Astrocyte of the cerebellum (primary cell): Measurements from ENCODE around the gene LONRF2.
"Not testable (repeated sequence)": the region's sequence is repeated elsewhere in the genome, so short reads cannot be mapped to it uniquely, and the experiment has no call there.

Source experiments
- DNase-seq: peaks from one replicate; pipeline ENCODE4 v3.0.0-alpha.2; 2011; ENCODE audit warnings: low read depth
- H3K4me3 ChIP-seq: 2 replicates; pipeline ENCODE4 v1.5.1; 2011; ENCODE audit warnings: mild to moderate bottlenecking, low read depth, low read length, moderate library complexity
- in situ Hi-C: cut with HindIII; loops from 2 replicates; pipeline ENCODE4 v1.10.0; 2017; ENCODE audit warnings: low sequenced_read_pairs
- TF ChIP-seq, protein P1 (sequence below): IDR thresholded peaks from 2 replicates; pipeline ENCODE4 v1.5.1; 2012; ENCODE audit warnings: low read length, low read depth, moderate library complexity, mild to moderate bottlenecking; ENCODE audit errors: missing control alignments

The LONRF2 gene

DNA sequence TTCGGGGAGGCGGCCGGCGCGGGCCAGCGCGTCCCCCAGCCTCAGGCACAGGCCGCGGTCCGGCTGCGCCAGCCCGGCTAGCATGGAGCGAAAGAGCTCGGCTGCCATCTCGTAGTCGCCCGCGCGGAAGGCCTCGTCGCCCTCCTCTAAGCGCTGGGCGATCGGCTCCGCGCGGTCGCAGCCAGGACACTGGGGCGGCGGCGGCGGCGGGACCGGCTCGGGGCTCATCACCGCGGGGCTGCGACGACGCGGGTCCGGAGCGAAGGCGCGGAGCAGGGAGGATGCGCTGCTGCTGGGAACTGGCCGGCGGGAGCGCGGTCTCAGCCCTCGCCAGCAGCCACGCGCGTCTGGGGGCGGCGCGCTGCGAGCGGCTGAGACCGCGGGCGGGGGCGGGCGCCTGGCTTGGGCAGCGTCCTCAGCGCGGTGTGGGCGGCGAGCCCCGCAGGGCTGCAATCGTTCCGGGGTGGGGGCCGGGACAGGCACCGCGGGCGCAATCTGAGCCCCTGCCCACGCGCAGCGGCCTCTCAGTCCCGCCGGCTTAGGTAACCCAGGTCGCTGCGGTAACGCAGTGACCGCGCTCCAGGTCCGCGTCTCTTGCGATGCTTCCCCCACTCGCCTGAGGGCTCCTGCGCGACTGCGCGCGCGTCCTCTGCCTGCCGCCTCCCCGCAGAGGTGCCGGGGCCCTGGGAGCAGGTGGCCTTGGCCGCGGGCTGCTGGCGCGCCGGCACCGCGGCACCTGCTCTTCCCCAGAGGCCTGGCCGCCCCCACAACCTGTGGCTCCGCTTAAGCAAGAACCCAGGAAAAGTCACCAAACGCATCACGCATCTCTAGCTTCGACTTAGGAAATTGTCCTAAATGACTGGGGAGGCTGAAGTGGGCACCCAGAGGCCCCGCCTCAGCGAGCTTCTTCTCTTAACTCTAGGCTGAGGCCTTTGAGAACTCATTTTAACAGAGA, at the start of gene LONRF2:
Gene LONRF2, minus strand, starts transcription at position 636 of the 955 bp plus-strand sequence. Its CDS starts 408 bp downstream, at position 228.
- TF ChIP-seq, protein P1, sequence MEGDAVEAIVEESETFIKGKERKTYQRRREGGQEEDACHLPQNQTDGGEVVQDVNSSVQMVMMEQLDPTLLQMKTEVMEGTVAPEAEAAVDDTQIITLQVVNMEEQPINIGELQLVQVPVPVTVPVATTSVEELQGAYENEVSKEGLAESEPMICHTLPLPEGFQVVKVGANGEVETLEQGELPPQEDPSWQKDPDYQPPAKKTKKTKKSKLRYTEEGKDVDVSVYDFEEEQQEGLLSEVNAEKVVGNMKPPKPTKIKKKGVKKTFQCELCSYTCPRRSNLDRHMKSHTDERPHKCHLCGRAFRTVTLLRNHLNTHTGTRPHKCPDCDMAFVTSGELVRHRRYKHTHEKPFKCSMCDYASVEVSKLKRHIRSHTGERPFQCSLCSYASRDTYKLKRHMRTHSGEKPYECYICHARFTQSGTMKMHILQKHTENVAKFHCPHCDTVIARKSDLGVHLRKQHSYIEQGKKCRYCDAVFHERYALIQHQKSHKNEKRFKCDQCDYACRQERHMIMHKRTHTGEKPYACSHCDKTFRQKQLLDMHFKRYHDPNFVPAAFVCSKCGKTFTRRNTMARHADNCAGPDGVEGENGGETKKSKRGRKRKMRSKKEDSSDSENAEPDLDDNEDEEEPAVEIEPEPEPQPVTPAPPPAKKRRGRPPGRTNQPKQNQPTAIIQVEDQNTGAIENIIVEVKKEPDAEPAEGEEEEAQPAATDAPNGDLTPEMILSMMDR: no peak
- no peak for DNase-seq
- H3K4me3 ChIP-seq: peak within 1 kb of the TSS; percentile 37
- in situ Hi-C loops: no loop called here

DNA sequence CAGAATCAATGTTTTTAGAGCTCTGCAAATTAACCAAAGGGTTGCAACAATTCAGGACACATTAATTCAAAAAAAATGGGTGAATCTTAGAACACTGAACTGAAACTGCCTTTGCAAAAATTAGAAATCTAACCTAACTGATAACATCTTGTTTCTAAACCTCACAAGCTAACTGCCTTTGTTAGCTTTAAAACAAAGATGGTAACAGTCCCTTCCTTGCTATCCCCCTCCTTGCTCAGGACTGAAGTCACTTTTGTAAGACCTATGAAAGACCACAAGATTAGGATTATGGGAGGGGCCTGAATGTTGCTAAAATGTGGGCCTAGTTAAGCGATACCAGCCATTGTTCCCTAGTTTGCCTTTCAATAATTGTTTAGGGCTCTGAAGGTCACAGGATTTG, 44.9 kb upstream of the LONRF2 start:
- in situ Hi-C loops: no loop called here
- TF ChIP-seq, protein P1: no peak
- no peak overlapping the region for H3K4me3 ChIP-seq
- DNase-seq: no peak

DNA sequence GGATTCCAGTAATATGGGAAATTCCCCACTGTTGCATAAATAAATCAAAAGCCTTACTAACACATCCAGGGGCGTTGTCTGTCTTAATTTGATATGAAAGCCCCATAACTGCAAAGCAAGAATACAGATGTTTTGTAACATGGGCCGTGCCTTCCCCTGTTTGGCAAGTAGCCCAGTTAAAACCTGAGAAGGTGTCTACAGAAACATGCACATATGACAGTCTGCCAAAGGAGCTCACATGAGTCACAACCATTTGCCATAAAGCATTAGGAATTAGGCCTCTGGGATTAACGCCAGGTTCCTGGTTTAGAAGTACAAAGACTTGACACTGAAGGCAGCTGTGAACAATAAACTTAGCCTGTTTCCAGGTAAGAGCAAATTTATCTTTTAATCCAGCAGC, 43.1 kb upstream of the LONRF2 start:
- H3K4me3 ChIP-seq: no peak overlapping the region
- TF ChIP-seq, protein P1: no peak
- peak; percentile 97 for DNase-seq
- in situ Hi-C loops: no loop called here

DNA sequence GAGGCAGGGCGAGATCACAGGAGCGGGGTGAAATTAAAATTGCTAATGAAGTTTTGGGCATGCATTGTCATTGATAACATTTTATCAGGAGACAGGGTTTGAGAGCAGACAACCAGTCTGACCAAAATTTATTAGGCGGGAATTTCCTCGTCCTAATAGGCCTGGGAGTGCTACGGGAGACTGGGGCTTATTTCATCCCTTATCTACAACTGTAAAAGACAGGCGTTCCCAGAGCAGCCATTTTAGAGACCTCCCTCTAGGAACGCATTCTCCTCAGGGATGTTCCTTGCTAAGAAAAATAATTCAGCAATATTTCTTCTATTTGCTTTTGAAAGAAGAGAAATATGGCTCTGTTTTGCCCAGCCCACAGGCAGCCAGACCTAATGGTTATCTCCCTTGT, 40.0 kb upstream of the LONRF2 start:
- H3K4me3 ChIP-seq, in situ Hi-C loops, DNase-seq: not testable (repeated sequence)

DNA sequence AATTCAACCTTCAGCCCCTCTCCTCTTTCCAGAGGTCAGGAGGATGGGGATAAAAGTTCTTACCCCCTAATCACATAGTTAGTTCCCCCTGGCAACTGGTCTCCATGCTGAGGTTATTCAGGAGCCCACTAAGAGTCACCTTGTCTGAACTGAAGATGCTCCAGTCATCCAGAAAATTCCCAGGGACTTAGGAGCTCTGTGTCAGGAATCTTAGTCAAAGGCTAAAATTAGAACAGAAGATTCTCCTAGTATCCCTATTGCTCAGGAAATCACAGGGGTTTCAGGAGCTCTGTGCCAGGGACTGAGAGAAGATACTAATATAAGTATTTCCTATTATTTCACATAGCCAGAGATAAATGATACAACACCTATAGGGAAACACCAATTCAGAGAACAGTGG, 37.3 kb upstream of the LONRF2 start:
- in situ Hi-C loops: no loop called here

DNA sequence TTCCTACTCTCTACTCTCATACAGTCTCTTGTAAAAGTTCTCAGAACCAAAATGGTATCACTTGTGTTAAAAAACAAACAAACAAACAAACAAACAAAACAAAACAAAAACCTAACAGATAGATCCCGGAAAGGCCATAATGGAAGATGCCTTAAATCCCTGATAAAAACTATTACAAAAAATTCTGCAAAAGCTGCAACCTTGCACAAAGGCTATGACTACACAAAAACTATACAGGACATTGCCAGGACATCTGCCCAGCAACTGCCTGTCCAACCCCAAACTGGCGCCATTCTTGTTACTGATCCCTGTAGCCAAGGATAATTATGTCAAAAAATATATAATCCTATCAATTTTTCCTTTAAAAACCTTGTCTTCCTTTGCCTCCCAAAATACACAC, 36.3 kb upstream of the LONRF2 start:
- H3K4me3 ChIP-seq: no peak overlapping the region
- no peak for DNase-seq
- TF ChIP-seq, protein P1: no peak
- in situ Hi-C loops: no loop called here

More for the DNA sequence above, 37.3 kb upstream of the LONRF2 start:
- TF ChIP-seq, protein P1: no peak
- no peak for DNase-seq
- no peak overlapping the region for H3K4me3 ChIP-seq

DNA sequence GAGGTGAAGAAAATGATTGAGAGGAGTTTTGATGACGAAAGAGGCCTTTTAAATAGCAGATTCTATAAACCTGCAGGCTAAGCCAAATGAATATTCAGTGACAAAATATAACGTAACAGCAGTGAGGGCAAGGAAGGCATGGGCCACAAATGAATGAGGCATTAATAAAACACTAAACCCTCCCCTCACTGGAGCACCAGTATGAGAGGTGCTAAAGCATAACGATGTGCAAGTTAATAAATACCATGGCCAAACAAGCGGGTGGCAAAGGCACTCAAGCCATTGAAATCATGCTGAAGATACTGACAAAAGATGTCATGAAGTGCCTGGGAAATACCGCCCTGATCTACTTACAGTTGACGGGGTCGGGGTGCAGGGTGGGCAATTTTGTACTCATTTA, 30.2 kb upstream of the LONRF2 start:
- in situ Hi-C loops: no loop called here
- no peak overlapping the region for H3K4me3 ChIP-seq
- DNase-seq: no peak
- TF ChIP-seq, protein P1: no peak
